ENCODE measurements around the gene TIMMDC1.

DNA sequence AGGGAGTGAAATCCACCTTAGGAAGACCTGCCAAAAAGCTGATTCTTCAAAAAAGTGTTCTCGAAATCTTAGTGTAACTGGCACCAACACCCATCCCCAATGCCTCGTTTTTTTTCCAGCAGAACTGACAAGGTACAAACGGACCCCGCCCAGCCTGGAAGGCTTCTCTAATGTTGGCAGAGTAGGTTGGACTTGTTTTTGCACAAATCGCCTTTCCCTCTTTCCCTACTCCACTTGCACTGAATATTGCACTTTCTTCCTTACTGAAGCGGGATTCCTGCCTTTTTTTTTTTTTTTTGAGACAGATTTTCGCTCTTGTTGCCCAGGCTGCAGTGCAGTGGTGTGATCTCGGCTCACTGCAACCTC lies 544 bp upstream of the TIMMDC1 start:
- TF ChIP-seq, protein P1, sequence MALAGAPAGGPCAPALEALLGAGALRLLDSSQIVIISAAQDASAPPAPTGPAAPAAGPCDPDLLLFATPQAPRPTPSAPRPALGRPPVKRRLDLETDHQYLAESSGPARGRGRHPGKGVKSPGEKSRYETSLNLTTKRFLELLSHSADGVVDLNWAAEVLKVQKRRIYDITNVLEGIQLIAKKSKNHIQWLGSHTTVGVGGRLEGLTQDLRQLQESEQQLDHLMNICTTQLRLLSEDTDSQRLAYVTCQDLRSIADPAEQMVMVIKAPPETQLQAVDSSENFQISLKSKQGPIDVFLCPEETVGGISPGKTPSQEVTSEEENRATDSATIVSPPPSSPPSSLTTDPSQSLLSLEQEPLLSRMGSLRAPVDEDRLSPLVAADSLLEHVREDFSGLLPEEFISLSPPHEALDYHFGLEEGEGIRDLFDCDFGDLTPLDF (CRISPR knock-in tag; IDR thresholded peaks at IDR 0.05): no peak
- TF ChIP-seq BHLHE40 (IDR thresholded peaks at IDR 0.05; ENCODE audit: low read length) (no peak), POLR2A (conservative IDR thresholded peaks at IDR 0.05) (no peak)
